PC-9 (cell line): ENCODE results near the gene DXO.
"Not testable (repeated sequence)": the region's sequence is repeated elsewhere in the genome, so short reads cannot be mapped to it uniquely, and the experiment has no call there.

Experiments
- EZH2 ChIP-seq: fragments of 200-600 bp; sonication (generic); IDR thresholded peaks from 2 replicates; pipeline ENCODE4 v1.8.0; 2017; ENCODE audit warnings: antibody characterized with exemption, low read depth
- TF ChIP-seq, protein P1 (sequence below): fragments of 200-600 bp; sonication (generic); conservative IDR thresholded peaks from 2 replicates; pipeline ENCODE4 v1.6.1; 2017; ENCODE audit warnings: mixed run types, antibody characterized with exemption, mild to moderate bottlenecking, moderate library complexity

DNA sequence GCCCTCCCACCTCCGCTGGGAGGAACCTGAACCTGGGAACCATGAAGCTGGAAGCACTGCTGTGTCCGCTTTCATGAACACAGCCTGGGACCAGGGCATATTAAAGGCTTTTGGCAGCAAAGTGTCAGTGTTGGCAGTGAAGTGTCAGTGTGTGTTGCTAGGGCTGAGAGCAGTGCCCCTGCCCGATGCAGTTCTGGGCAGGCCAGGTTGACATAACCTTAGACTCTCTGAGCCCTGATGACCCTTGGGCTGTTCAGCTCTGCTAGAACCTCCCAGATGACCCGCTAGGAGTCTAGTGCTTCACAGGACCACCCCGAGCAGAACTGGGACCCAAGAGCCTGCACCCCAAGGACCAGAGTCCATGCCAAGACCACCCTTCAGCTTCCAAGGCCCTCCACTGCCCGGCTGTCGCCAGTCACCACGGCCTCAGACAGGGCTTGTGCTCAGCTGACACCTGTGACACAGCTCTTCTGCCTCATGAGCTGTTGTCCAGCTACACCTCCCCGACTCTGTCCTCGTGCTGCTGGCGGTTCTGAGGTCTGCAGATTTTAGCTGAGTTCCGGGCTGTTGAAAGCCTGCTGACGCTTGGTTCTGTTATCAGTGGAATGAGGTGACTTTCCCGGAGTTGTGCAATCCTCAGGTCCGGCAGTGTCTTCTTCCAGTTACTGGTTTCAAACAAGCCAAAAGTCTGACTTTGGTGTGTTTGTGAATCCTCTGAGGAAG is 30.8 kb upstream of the DXO start:
- TF ChIP-seq, protein P1, sequence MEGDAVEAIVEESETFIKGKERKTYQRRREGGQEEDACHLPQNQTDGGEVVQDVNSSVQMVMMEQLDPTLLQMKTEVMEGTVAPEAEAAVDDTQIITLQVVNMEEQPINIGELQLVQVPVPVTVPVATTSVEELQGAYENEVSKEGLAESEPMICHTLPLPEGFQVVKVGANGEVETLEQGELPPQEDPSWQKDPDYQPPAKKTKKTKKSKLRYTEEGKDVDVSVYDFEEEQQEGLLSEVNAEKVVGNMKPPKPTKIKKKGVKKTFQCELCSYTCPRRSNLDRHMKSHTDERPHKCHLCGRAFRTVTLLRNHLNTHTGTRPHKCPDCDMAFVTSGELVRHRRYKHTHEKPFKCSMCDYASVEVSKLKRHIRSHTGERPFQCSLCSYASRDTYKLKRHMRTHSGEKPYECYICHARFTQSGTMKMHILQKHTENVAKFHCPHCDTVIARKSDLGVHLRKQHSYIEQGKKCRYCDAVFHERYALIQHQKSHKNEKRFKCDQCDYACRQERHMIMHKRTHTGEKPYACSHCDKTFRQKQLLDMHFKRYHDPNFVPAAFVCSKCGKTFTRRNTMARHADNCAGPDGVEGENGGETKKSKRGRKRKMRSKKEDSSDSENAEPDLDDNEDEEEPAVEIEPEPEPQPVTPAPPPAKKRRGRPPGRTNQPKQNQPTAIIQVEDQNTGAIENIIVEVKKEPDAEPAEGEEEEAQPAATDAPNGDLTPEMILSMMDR = not testable (repeated sequence)
- TF ChIP-seq EZH2 = not testable (repeated sequence)
